Activated gamma-delta T cell treated with Interleukin-2 at 50 U/mL for 16 hours (primary cell): ENCODE results near the gene LRRK1.

Experiments used
- DNase-seq: peaks from one replicate; pipeline ENCODE4 v3.0.0-alpha.2; 2020

LRRK1 gene

GRCh38 chr15:101045835-101046691 lies 126.9 kb downstream of the LRRK1 start:
- no peak for DNase-seq

- no peak for DNase-seq
Measured at GRCh38 chr15:101046826-101047225, 127.7 kb downstream of the LRRK1 start.

- no peak for DNase-seq
Measured at GRCh38 chr15:101047301-101047781, 128.2 kb downstream of the LRRK1 start.

- no peak for DNase-seq
Measured at GRCh38 chr15:101048176-101048575, 129.0 kb downstream of the LRRK1 start.

GRCh38 chr15:101048581-101049030 lies 129.4 kb downstream of the LRRK1 start:
- no peak for DNase-seq

GRCh38 chr15:101049282-101049681 lies 130.1 kb downstream of the LRRK1 start:
- DNase-seq = no peak

GRCh38 chr15:101049856-101050622 lies 130.9 kb downstream of the LRRK1 start:
- DNase-seq = no peak

GRCh38 chr15:101050623-101051290 lies 131.6 kb downstream of the LRRK1 start:
- no peak for DNase-seq

GRCh38 chr15:101051291-101052030 lies 132.3 kb downstream of the LRRK1 start:
- DNase-seq = no peak

- DNase-seq = no peak
Measured at GRCh38 chr15:101052031-101052620, 133.0 kb downstream of the LRRK1 start.

GRCh38 chr15:101052681-101053121 lies 133.5 kb downstream of the LRRK1 start:
- no peak for DNase-seq

- DNase-seq = no peak
Measured at GRCh38 chr15:101053261-101053660, 134.1 kb downstream of the LRRK1 start.

GRCh38 chr15:101054116-101054515 lies 135.0 kb downstream of the LRRK1 start:
- DNase-seq = no peak

- no peak for DNase-seq
Measured at GRCh38 chr15:101054991-101055390, 135.8 kb downstream of the LRRK1 start.

GRCh38 chr15:101055411-101055810 lies 136.3 kb downstream of the LRRK1 start:
- no peak for DNase-seq

- no peak for DNase-seq
Measured at GRCh38 chr15:101056366-101057334, 137.5 kb downstream of the LRRK1 start.

- no peak for DNase-seq
Measured at GRCh38 chr15:101057841-101058407, 138.8 kb downstream of the LRRK1 start.

GRCh38 chr15:101058735-101059134 lies 139.6 kb downstream of the LRRK1 start:
- no peak for DNase-seq

- no peak for DNase-seq
Measured at GRCh38 chr15:101059381-101060341, 140.5 kb downstream of the LRRK1 start.
